ENCODE measurements around the gene GALNT2. TPM values are rescaled to one million over a fixed set of nuclear protein-coding genes. Genes with fewer than 3 reads are reported as not detected.
A peak's percentile ranks its signal among the peaks of the same experiment; 100 is the strongest.

Gene GALNT2
- total and polyA plus RNA-seq, 12 donors, result 22.3 to 220 (median 85.7) TPM

DNA sequence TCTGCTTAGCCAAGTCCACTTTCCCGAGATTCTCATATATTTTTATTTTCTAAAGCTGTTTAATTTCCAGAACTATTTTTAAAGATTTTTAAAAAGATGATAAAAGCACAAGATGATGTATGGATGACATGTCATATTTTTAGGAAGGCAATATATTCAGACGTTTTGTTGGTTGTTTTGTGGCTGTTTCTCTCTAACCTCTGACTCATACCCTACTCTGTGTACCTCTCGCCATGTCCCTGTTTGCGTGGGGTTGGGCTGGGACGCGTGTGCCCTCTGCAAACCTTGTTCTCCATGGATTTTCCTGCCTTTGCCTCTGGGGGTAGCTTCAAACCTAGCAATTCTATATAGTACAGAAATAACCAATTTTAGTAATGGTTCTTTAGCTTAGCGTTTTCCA is 132.0 kb downstream of the GALNT2 start:
- intact Hi-C loops (cut with DNase I), result no loop called here
- Histone ChIP-seq H3K36me3 (replicated peaks in 1 of 2) (peaks cover 0 to 10% of the 10 kb centered on the region in 2 donors), H3K4me1 (replicated peaks in 1 of 2) (peaks cover 3 to 23% of the 10 kb centered on the region in 2 donors), H3K9me3 (replicated peaks in 1 of 3) (no peaks in the 10 kb centered on the region), H3K27ac (no peak overlapping the region), H3K4me3 (no peak overlapping the region), H3K27me3 (no peaks in the 10 kb centered on the region)
- TF ChIP-seq POLR2A (IDR thresholded peaks at IDR 0.05), result no peak
- TF ChIP-seq, protein P1, sequence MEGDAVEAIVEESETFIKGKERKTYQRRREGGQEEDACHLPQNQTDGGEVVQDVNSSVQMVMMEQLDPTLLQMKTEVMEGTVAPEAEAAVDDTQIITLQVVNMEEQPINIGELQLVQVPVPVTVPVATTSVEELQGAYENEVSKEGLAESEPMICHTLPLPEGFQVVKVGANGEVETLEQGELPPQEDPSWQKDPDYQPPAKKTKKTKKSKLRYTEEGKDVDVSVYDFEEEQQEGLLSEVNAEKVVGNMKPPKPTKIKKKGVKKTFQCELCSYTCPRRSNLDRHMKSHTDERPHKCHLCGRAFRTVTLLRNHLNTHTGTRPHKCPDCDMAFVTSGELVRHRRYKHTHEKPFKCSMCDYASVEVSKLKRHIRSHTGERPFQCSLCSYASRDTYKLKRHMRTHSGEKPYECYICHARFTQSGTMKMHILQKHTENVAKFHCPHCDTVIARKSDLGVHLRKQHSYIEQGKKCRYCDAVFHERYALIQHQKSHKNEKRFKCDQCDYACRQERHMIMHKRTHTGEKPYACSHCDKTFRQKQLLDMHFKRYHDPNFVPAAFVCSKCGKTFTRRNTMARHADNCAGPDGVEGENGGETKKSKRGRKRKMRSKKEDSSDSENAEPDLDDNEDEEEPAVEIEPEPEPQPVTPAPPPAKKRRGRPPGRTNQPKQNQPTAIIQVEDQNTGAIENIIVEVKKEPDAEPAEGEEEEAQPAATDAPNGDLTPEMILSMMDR (IDR thresholded peaks at IDR 0.05), result no peak
- WGBS, 4 donors, result 75 to 83% (median 81%) methylated on average over 7 of the region's 7 CpGs
- peak in 1 of 7 donors; percentile 30 for DNase-seq

GRCh38 chr1:230199554-230199953 is 132.5 kb downstream of the GALNT2 start:
- TF ChIP-seq, protein P1 (IDR thresholded peaks at IDR 0.05), result no peak
- no peak for TF ChIP-seq POLR2A (IDR thresholded peaks at IDR 0.05)
- Histone ChIP-seq H3K9me3 (replicated peaks in 1 of 3) (no peaks in the 10 kb centered on the region), H3K4me1 (replicated peaks in 1 of 2) (peaks cover 3 to 18% of the 10 kb centered on the region in 2 donors), H3K27ac (no peak overlapping the region), H3K36me3 (replicated peaks in 1 of 2) (peaks cover 0 to 15% of the 10 kb centered on the region in 2 donors), H3K4me3 (no peak overlapping the region), H3K27me3 (no peaks in the 10 kb centered on the region)
- intact Hi-C loops (cut with DNase I), result no loop called here
- 97 to 99% (median 98%) methylated on average over 4 of the region's 4 CpGs for WGBS, 4 donors
- DNase-seq, result no peak

DNA sequence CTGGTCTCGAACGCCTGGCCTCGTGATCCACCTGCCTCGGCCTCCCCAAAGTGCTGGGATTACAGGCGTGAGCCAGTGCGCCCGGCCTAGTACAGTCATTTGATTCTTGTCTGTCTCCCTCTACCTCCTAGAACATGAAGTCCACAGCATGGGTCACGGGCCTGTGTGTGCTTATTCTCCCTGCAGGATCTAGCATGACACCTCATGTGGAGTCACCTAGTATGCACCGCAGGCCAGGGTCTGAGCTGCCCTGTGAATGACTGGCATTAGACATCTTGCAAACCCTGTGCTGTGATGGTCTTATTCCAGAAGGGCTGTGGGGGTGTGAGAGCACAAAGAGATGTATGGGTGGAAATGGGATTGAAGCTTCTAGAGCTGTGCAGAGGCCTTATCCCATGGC is 133.2 kb downstream of the GALNT2 start:
- H3K27ac ChIP-seq, result no peak overlapping the region
- intact Hi-C loops (cut with DNase I), result no loop called here
- H3K4me3 ChIP-seq, result no peak overlapping the region
- no peak for TF ChIP-seq POLR2A (IDR thresholded peaks at IDR 0.05)
- TF ChIP-seq, protein P1 (IDR thresholded peaks at IDR 0.05), result no peak
- H3K4me1 ChIP-seq (replicated peaks in 1 of 2), result peaks cover 3 to 12% of the 10 kb centered on the region in 2 donors
- no peak for DNase-seq
- H3K27me3 ChIP-seq, result no peaks in the 10 kb centered on the region
- H3K36me3 ChIP-seq (replicated peaks in 1 of 2), result peaks cover 0 to 15% of the 10 kb centered on the region in 2 donors
- 96 to 99% (median 97%) methylated on average over 9 of the region's 9 CpGs for WGBS, 4 donors
- no peaks in the 10 kb centered on the region for H3K9me3 ChIP-seq (replicated peaks in 1 of 3)

DNA sequence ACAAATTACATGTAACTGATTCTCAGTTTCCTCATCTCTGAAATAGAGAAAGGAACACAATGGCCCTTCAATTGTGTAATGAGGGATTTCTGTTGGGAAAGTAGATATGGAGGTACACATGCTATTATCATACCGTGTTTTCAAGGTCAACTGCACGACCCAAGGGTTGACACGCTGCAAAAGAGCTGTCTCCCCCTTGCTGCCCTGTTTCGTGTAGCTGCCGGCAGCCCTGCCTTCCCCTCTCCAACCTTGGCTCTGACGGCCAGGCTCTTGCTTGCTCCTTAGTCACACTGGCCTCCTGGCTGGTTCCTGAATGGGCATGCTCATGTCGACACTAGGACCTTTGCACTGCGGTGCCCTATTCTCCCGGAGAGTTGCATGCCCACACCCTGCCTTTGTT is 134.4 kb downstream of the GALNT2 start:
- H3K27me3 ChIP-seq, result no peaks in the 10 kb centered on the region
- H3K9me3 ChIP-seq (replicated peaks in 1 of 3), result no peaks in the 10 kb centered on the region
- H3K4me3 ChIP-seq, result no peak overlapping the region
- peaks cover 3 to 18% of the 10 kb centered on the region in 2 donors for H3K4me1 ChIP-seq (replicated peaks in 1 of 2)
- no peak for TF ChIP-seq POLR2A (IDR thresholded peaks at IDR 0.05)
- TF ChIP-seq, protein P1 (IDR thresholded peaks at IDR 0.05), result no peak
- DNase-seq, result peak in 5 of 7 donors; percentile 57 to 75 (median 70)
- 50 to 57% (median 53%) methylated on average over 9 of the region's 9 CpGs for WGBS, 4 donors
- peak overlapping the region in 1 of 5 donors; percentile 13 for H3K27ac ChIP-seq
- peaks cover 0 to 15% of the 10 kb centered on the region in 2 donors for H3K36me3 ChIP-seq (replicated peaks in 1 of 2)
- intact Hi-C loops (cut with DNase I), result no loop called here

Measured in adrenal gland (tissue), 12 donors.